MCF 10A (cell line): ENCODE measurements around the gene ZDHHC4. TPM values are rescaled to one million over a fixed set of nuclear protein-coding genes. Genes with fewer than 3 reads are reported as not detected.

Source experiments
- BruUV-seq: library from RNA; stranded (reverse); fragments of 400-500 nt; replicated peaks from 2 replicates; lab custom pipeline; 2021; lab: Mats Ljungman, UMichigan
- CTCF ChIA-PET: fragments of 300-600 bp; sonication (Branson Sonifier 250); formaldehyde crosslinking; extraction: SDS; loops from one replicate; lab custom pipeline; 2021; ENCODE audit warnings: antibody characterized with exemption, inconsistent platforms; lab: Yijun Ruan, JAX
- POLR2A ChIA-PET: fragments of 300-600, 350-650 bp; sonication (Branson Sonifier 250); formaldehyde crosslinking; extraction: SDS; loops from one replicate; lab custom pipeline; 2020; ENCODE audit warnings: antibody characterized with exemption, inconsistent platforms; lab: Yijun Ruan, JAX
- DNase-seq: peaks from one replicate; pipeline ENCODE4 v3.0.0-alpha.2; 2018; ENCODE audit not compliant: unreplicated experiment
- H3K27ac Mint-ChIP-seq: one replicate; pipeline ENCODE4 v1.8.0; 2022; ENCODE audit warnings: mild to moderate bottlenecking, low read depth, mixed read lengths; ENCODE audit not compliant: unreplicated experiment
- H3K27me3 Mint-ChIP-seq: one replicate; pipeline ENCODE4 v1.8.0; 2022; ENCODE audit warnings: mixed read lengths; ENCODE audit not compliant: insufficient read depth, unreplicated experiment
- H3K36me3 Mint-ChIP-seq: one replicate; pipeline ENCODE4 v1.8.0; 2022; ENCODE audit warnings: mild to moderate bottlenecking, moderate library complexity, mixed read lengths; ENCODE audit not compliant: insufficient read depth, unreplicated experiment
- H3K4me1 Mint-ChIP-seq: one replicate; pipeline ENCODE4 v1.8.0; 2022; ENCODE audit warnings: mixed read lengths; ENCODE audit not compliant: insufficient read depth, unreplicated experiment
- H3K4me3 Mint-ChIP-seq: one replicate; pipeline ENCODE4 v1.8.0; 2022; ENCODE audit warnings: mild to moderate bottlenecking, moderate library complexity, mixed read lengths; ENCODE audit not compliant: unreplicated experiment
- H3K9me3 Mint-ChIP-seq: one replicate; pipeline ENCODE4 v1.8.0; 2022; ENCODE audit warnings: mixed read lengths; ENCODE audit not compliant: unreplicated experiment
- intact Hi-C: fragments of 100-400 bp; cut with micrococcal nuclease; formaldehyde crosslinking; loops from 2 replicates; pipeline ENCODE4 v1.14.1; 2022
- total RNA-seq: library from RNA; stranded (reverse); gene quantifications from 2 replicates; pipeline ENCODE4 v1.2.3, GENCODE V29; 2022
- TF ChIP-seq, protein P1 (sequence below): fragments of 200-600 bp; IDR thresholded peaks from one replicate; pipeline ENCODE4 v1.8.0; 2022; ENCODE audit warnings: antibody characterized with exemption, mild to moderate bottlenecking; ENCODE audit not compliant: unreplicated experiment

The ZDHHC4 gene
- total RNA-seq, 1 experiment from 2014 or later = 45.6 TPM

DNA sequence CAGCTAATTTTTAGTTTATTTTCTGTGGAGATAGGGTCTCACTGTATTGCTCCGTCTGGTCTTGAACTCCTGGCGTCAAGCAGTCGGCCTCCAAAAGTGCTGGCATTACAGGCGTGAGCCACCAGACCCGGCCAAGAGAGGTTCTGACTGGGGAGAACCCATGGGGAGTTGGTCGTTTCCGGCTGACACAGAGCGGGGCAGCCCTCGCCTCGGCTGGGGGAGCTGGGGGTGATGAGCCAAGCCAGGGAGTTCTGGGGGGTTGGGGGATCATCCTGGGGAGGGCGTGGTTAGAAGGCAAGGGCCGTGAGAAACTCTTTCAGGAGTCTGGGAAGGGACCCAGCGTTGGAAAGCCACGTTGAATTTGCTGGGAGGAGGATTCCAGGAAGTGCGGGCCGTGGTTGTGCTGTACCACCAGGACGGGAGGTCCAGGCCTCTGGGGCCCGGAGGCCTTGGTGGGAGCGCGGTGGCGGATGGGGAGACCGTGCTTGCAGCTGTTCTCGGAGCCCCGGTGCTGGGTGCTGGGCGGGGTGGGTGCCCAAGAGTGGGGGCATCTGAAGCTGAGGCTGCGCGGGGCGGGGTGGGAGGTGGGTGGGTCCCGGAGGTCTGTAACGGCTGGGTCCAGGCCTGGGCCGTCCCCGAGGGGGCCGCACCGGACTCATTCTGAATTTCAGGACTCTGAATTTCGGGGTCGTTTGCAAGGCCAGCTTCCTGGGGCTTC lies 29.8 kb downstream of the ZDHHC4 start:
- H3K9me3 Mint-ChIP-seq = no peaks in the 10 kb centered on the region
- intact Hi-C loops = no loop called here
- no peak overlapping the region for H3K27ac Mint-ChIP-seq
- CTCF ChIA-PET = no interaction called here
- POLR2A ChIA-PET = no interaction called here
- TF ChIP-seq, protein P1, sequence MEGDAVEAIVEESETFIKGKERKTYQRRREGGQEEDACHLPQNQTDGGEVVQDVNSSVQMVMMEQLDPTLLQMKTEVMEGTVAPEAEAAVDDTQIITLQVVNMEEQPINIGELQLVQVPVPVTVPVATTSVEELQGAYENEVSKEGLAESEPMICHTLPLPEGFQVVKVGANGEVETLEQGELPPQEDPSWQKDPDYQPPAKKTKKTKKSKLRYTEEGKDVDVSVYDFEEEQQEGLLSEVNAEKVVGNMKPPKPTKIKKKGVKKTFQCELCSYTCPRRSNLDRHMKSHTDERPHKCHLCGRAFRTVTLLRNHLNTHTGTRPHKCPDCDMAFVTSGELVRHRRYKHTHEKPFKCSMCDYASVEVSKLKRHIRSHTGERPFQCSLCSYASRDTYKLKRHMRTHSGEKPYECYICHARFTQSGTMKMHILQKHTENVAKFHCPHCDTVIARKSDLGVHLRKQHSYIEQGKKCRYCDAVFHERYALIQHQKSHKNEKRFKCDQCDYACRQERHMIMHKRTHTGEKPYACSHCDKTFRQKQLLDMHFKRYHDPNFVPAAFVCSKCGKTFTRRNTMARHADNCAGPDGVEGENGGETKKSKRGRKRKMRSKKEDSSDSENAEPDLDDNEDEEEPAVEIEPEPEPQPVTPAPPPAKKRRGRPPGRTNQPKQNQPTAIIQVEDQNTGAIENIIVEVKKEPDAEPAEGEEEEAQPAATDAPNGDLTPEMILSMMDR = no peak
- no TSS peak for BruUV-seq
- no peak for DNase-seq
- H3K4me1 Mint-ChIP-seq = no peaks in the 10 kb centered on the region
- H3K27me3 Mint-ChIP-seq = no peaks in the 10 kb centered on the region
- peaks cover 33% of the 10 kb centered on the region for H3K36me3 Mint-ChIP-seq
- no peak overlapping the region for H3K4me3 Mint-ChIP-seq

DNA sequence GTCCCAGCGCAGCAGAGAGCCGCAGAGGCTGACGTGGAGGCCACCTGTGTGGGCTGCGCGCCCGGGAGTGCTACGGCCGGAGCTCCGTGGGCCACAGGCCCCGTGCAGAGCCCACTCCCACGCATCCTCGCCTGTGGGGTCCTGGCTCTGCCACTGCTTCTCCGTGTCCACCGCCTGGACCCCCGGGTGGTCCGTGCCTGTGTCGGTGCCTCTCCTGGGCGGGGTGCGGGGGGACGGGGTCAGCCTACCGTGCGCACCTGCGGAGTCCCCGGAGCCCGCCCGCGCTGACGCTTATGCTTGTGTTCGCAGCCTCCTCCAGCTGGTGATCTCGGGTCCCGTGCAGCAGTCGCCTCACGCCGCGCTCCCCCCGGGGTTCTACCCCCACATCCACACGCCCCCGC lies 30.4 kb downstream of the ZDHHC4 start:
- DNase-seq = no peak
- H3K4me1 Mint-ChIP-seq = no peaks in the 10 kb centered on the region
- no TSS peak for BruUV-seq
- intact Hi-C loops = no loop called here
- H3K4me3 Mint-ChIP-seq = no peak overlapping the region
- H3K27ac Mint-ChIP-seq = no peak overlapping the region
- POLR2A ChIA-PET = no interaction called here
- CTCF ChIA-PET = no interaction called here
- no peaks in the 10 kb centered on the region for H3K9me3 Mint-ChIP-seq
- peaks cover 26% of the 10 kb centered on the region for H3K36me3 Mint-ChIP-seq
- TF ChIP-seq, protein P1 = no peak
- H3K27me3 Mint-ChIP-seq = peaks cover 4% of the 10 kb centered on the region

DNA sequence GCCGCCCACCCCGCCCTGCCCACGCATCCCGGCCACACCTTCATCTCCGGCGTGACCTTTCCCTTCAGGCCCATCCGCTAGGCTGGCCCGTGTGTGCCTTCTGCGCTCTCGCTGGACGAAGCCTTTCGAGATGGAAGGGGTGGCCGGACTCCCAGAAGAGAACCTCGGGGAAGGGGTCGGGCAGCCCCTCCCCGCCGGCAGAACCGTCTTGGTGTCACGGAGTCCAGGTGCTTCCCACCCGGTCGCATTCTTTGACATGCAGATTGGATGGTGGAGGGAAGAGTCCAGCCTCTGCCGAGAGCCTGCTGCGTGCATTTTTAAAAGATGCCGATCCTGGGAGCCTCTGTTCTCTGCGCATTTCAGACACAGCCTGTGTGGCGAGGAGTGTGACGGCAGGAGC lies 30.8 kb downstream of the ZDHHC4 start:
- POLR2A ChIA-PET = no interaction called here
- no peaks in the 10 kb centered on the region for H3K4me1 Mint-ChIP-seq
- intact Hi-C loops = no loop called here
- no peak for DNase-seq
- H3K36me3 Mint-ChIP-seq = peaks cover 22% of the 10 kb centered on the region
- TSS peak; percentile 52 for BruUV-seq
- TF ChIP-seq, protein P1 = no peak
- no peaks in the 10 kb centered on the region for H3K9me3 Mint-ChIP-seq
- no peak overlapping the region for H3K27ac Mint-ChIP-seq
- CTCF ChIA-PET = interaction anchor here (1.8 kb wide), 1 partner anchor 18 kb away, joined by 8 read pairs; the partner anchor contains the start of gene INTS15
- H3K27me3 Mint-ChIP-seq = peaks cover 8% of the 10 kb centered on the region
- no peak overlapping the region for H3K4me3 Mint-ChIP-seq

DNA sequence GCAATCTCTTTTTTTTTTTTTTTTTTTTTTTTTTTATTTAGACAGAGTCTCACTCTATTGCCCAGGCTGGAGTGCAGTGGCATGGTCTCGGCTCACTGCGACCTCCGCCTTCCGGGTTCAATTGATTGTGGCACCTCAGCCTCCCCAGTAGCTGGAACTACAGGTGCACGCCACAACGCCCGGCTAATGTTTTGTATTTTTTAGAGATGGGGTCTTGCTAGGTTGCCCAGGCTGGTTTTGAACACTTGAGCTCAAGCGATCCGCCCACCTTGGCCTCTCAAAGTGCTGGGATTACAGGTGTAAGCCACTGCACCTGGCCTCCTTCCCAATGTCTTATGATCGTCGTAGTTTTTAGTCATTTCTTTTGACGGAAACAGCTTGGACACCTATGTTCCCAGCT lies 31.5 kb downstream of the ZDHHC4 start:
- H3K27ac Mint-ChIP-seq = no peak overlapping the region
- no peaks in the 10 kb centered on the region for H3K4me1 Mint-ChIP-seq
- TF ChIP-seq, protein P1 = no peak
- intact Hi-C loops = no loop called here
- H3K4me3 Mint-ChIP-seq = no peak overlapping the region
- peaks cover 12% of the 10 kb centered on the region for H3K27me3 Mint-ChIP-seq
- ChIA-PET POLR2A (no interaction called here), CTCF (interaction anchor here (0.8 to 1.8 kb wide), 2 partner anchors 19 to 38 kb away, joined by 3 to 8 read pairs; partner anchors contain the start of gene INTS15)
- peaks cover 17% of the 10 kb centered on the region for H3K36me3 Mint-ChIP-seq
- no TSS peak for BruUV-seq
- H3K9me3 Mint-ChIP-seq = no peaks in the 10 kb centered on the region
- DNase-seq = no peak
